Activated naive CD4-positive, alpha-beta T cell treated with anti-CD3 and anti-CD28 coated beads for 36 hours (primary cell): ENCODE measurements around the gene NCOA1. TPM values are rescaled to one million over a fixed set of nuclear protein-coding genes. Genes with fewer than 3 reads are reported as not detected.

Experiments
- CTCF ChIA-PET: fragments of 350-600 bp; sonication (Branson Sonifier 250); formaldehyde crosslinking; loops from one replicate; lab custom pipeline; 2021; ENCODE audit warnings: antibody characterized with exemption; lab: Charles Lee
- DNase-seq: peaks from one replicate; pipeline ENCODE4 v3.0.0-alpha.2; 2020
- H3K27ac Mint-ChIP-seq: one replicate; pipeline ENCODE4 v1.8.0; 2021; ENCODE audit warnings: mild to moderate bottlenecking, mixed read lengths
- H3K27me3 Mint-ChIP-seq: one replicate; pipeline ENCODE4 v1.8.0; 2021; ENCODE audit warnings: low read depth, mixed read lengths
- H3K36me3 Mint-ChIP-seq: one replicate; pipeline ENCODE4 v1.8.0; 2021; ENCODE audit warnings: low read depth, mixed read lengths
- H3K4me1 Mint-ChIP-seq: one replicate; pipeline ENCODE4 v1.8.0; 2021; ENCODE audit warnings: low read depth, mixed read lengths
- H3K4me3 Mint-ChIP-seq: one replicate; pipeline ENCODE4 v1.8.0; 2021; ENCODE audit warnings: mild to moderate bottlenecking, moderate library complexity, mixed read lengths
- H3K9me3 Mint-ChIP-seq: one replicate; pipeline ENCODE4 v1.8.0; 2021; ENCODE audit warnings: mixed read lengths
- intact Hi-C: fragments of 100-400 bp; cut with micrococcal nuclease; formaldehyde crosslinking; loops from one replicate; pipeline ENCODE4 v1.15.1; 2023
- total RNA-seq, 2 experiments: library from RNA; stranded (reverse); gene quantifications; one replicate each; pipeline ENCODE4 v1.2.3, GENCODE V29; 2021

NCOA1 gene
- 10 to 100 TPM; 14.0 to 15.4 TPM for total RNA-seq

GRCh38 chr2:24490690-24491541, at the start of gene NCOA1:
NCOA1 (plus strand) TSS chr2:24491254; CDS start chr2:24658678, 167,424 bp downstream.
- DNase-seq, result peak; percentile 95
- Mint-ChIP-seq H3K27me3 (no peaks in the 10 kb centered on the region), H3K27ac (peak within 1 kb of the TSS; percentile 95), H3K36me3 (no peaks in the 10 kb centered on the region), H3K4me1 (peaks cover 46% of the 10 kb centered on the region), H3K4me3 (peak within 1 kb of the TSS; percentile 89), H3K9me3 (no peaks in the 10 kb centered on the region)
- intact Hi-C loops, result loop anchor here (1.0 to 10.0 kb wide), 9 partner anchors 31 to 566 kb away; partner anchors contain the start of genes ATAD2B, CENPO, DNAJC27 and FKBP1B
- CTCF ChIA-PET, result interaction anchor here (0.6 to 1.9 kb wide), 4 partner anchors 16 to 337 kb away, joined by 3 to 5 read pairs (median 4); partner anchors contain the start of genes CENPO and PTRHD1

DNA sequence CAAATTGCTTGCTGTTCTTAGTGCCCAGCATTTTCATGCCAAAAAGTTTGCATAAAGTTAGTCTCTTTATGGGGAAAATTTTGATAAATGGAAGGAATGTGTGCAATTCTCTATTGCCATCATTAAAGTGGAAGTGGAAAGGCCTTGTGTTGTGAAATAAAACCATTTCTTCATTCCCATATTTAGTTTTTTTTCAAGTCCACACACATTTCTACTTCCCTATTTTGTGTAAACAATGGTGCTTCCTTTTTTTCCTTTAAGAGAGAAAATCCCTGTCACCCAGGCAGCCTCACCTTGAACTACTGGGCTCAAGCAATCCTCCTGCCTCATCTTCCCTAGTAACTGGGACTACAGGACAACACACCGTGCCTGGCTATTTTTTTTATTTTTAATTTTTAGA, 42.3 kb upstream of the NCOA1 start:
- DNase-seq, result no peak
- intact Hi-C loops, result no loop called here
- peaks cover 6% of the 10 kb centered on the region for H3K27me3 Mint-ChIP-seq
- no peak overlapping the region for H3K4me3 Mint-ChIP-seq
- H3K27ac Mint-ChIP-seq, result no peak overlapping the region
- no peaks in the 10 kb centered on the region for H3K36me3 Mint-ChIP-seq
- CTCF ChIA-PET, result no interaction called here
- H3K4me1 Mint-ChIP-seq, result peaks cover 2% of the 10 kb centered on the region
- peaks cover 8% of the 10 kb centered on the region for H3K9me3 Mint-ChIP-seq

GRCh38 chr2:24449344-24449743, 41.7 kb upstream of the NCOA1 start:
- H3K9me3 Mint-ChIP-seq, result peaks cover 8% of the 10 kb centered on the region
- no peaks in the 10 kb centered on the region for H3K36me3 Mint-ChIP-seq
- H3K4me3 Mint-ChIP-seq, result no peak overlapping the region
- intact Hi-C loops, result no loop called here
- DNase-seq, result no peak
- H3K4me1 Mint-ChIP-seq, result peaks cover 2% of the 10 kb centered on the region
- no peak overlapping the region for H3K27ac Mint-ChIP-seq
- H3K27me3 Mint-ChIP-seq, result peaks cover 6% of the 10 kb centered on the region
- CTCF ChIA-PET, result no interaction called here

GRCh38 chr2:24451805-24452501, 39.1 kb upstream of the NCOA1 start:
- peaks cover 8% of the 10 kb centered on the region for H3K9me3 Mint-ChIP-seq
- H3K27me3 Mint-ChIP-seq, result peaks cover 6% of the 10 kb centered on the region
- H3K4me1 Mint-ChIP-seq, result peaks cover 7% of the 10 kb centered on the region
- no peak overlapping the region for H3K27ac Mint-ChIP-seq
- intact Hi-C loops, result no loop called here
- CTCF ChIA-PET, result no interaction called here
- no peak for DNase-seq
- H3K36me3 Mint-ChIP-seq, result no peaks in the 10 kb centered on the region
- H3K4me3 Mint-ChIP-seq, result no peak overlapping the region

DNA sequence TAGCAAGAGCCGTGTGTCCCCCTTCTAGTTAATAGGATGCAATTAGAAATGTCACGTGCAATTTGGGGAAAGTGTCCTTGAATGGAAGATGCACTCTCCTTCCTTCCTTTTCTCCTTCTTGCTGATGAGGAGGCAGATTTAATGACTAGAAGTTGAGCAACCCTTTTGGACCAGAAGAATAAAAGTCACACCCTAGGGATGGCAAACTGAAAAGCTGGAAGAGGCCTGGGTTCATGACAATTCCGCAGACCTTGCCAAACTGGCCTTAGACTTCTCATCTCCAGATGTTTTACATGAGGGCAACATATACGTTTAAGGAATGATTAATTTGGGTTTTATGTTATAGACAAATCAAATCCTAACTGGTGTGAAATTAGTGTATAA, 38.6 kb upstream of the NCOA1 start:
- DNase-seq, result no peak
- CTCF ChIA-PET, result no interaction called here
- peaks cover 11% of the 10 kb centered on the region for H3K4me1 Mint-ChIP-seq
- intact Hi-C loops, result no loop called here
- peaks cover 8% of the 10 kb centered on the region for H3K9me3 Mint-ChIP-seq
- H3K4me3 Mint-ChIP-seq, result no peak overlapping the region
- H3K27me3 Mint-ChIP-seq, result peaks cover 6% of the 10 kb centered on the region
- no peaks in the 10 kb centered on the region for H3K36me3 Mint-ChIP-seq
- H3K27ac Mint-ChIP-seq, result no peak overlapping the region

DNA sequence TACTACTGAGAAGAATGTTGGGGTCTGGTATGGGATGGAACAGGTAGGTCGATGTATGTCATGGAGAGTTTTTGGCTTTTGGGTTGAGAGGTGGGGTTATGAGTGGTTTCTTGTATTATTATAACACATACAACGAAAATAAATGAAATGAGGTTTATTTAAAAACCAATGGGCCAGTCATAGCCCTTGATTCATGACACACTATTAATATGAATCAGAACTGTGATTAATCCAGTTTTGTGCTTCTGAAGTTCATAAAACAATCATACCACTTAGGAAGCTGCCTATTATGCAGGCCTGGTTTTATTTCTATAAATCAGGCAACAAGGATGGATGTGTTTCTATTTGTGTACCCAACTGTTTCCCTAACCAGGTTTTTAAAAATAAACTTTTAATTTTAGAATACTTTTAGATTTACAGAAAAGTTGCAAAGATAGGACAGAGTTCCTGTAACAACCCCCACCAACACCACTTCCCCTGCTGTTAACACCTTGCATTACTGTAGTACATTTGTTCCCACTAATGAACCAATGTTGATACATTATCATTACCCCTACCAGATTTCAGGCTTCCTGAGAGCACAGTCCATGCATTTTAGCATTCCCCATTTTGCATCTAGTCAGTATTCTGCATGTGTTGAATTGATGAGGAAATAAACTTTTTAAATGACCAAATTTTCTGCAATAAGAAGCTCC, 37.5 kb upstream of the NCOA1 start:
- no peak for DNase-seq
- H3K9me3 Mint-ChIP-seq, result peaks cover 7% of the 10 kb centered on the region
- peaks cover 4% of the 10 kb centered on the region for H3K27me3 Mint-ChIP-seq
- no peaks in the 10 kb centered on the region for H3K36me3 Mint-ChIP-seq
- no peak overlapping the region for H3K27ac Mint-ChIP-seq
- CTCF ChIA-PET, result interaction anchor here (0.7 kb wide), 1 partner anchor 362 kb away, joined by 3 read pairs; no protein-coding TSS in a partner anchor
- intact Hi-C loops, result no loop called here
- peaks cover 11% of the 10 kb centered on the region for H3K4me1 Mint-ChIP-seq
- no peak overlapping the region for H3K4me3 Mint-ChIP-seq

DNA sequence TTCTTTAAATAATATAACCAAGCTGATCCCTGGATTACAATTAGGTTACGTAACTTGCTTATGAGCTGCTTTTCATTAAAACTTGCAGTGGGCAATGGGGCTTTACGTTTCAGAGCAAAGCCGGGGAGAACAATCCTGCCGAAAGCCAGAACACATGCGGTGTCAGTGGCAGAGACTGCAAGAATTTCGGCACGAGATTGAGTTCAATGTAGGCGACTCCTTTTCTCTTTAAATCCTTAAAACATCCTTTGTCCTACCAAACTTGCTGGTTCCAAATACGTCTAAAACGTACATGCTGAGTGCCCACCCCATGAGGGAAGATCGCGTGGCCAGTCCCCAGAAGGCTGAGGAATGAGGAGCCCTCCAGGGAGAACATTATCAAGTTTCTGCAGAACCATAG, 36.8 kb upstream of the NCOA1 start:
- DNase-seq, result no peak

GRCh38 chr2:24456599-24457556, 34.2 kb upstream of the NCOA1 start:
- Mint-ChIP-seq H3K36me3 (no peaks in the 10 kb centered on the region), H3K4me3 (no peak overlapping the region), H3K27ac (no peak overlapping the region), H3K9me3 (no peaks in the 10 kb centered on the region), H3K4me1 (peaks cover 11% of the 10 kb centered on the region), H3K27me3 (no peaks in the 10 kb centered on the region)
- intact Hi-C loops, result no loop called here
- peak; percentile 35 for DNase-seq
- CTCF ChIA-PET, result interaction anchor here (0.6 to 1.0 kb wide), 2 partner anchors 9 to 371 kb away, joined by 3 read pairs; no protein-coding TSS in a partner anchor

More for the DNA sequence above, 36.8 kb upstream of the NCOA1 start:
- CTCF ChIA-PET, result interaction anchor here (0.7 to 1.0 kb wide), 2 partner anchors 44 to 362 kb away, joined by 3 read pairs; no protein-coding TSS in a partner anchor
- Mint-ChIP-seq H3K9me3 (peaks cover 6% of the 10 kb centered on the region), H3K27ac (no peak overlapping the region), H3K4me1 (peaks cover 11% of the 10 kb centered on the region), H3K4me3 (no peak overlapping the region), H3K36me3 (no peaks in the 10 kb centered on the region), H3K27me3 (peaks cover 3% of the 10 kb centered on the region)
- intact Hi-C loops, result no loop called here

- Mint-ChIP-seq H3K4me1 (peaks cover 11% of the 10 kb centered on the region), H3K9me3 (no peaks in the 10 kb centered on the region), H3K27ac (no peak overlapping the region)
Measured at GRCh38 chr2:24457696-24458386, 33.2 kb upstream of the NCOA1 start.

DNA sequence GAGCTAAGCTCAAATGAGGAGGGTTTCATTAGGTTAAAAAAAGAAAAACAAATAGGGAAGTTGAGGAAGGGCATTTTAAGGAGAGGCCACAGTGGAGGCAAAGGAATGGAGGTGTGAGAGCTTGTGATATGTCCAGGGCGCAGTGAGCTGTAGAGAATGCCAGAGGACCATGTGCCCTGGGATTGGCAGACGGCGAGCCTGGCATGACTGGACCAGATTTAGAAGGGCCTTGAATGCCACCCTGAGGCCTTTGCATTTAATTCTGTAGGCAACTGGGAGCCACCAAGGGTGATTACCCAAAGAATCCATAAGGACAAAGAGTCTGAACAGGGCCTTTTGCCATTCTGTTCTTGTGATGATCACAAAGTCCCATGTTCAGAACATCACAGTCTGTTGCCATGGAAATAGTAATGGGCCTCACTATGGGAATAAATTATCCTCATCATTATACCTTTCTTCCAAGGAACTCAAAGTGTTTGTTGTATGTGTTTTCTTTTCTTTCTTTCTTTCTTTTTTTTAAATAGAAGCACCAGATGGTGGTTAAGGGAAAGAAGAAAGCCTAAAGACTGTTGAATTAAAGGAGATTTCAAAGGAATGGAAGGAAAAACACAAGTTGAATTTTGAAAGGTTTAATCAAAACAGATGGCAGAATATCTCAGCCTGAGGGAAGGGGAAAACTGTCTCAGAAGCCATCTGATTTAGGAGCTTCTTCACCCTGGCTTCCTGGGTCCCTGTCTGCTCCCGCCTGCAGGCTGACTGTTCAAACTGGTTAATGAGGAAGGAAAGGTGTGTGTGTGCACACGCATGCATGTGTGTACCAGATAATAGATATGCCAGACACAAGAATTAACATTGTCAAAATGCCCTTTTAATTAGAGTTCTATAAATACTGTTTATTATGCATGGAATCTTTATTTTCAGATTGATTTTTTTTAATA, 31.6 kb upstream of the NCOA1 start:
- Mint-ChIP-seq H3K4me3 (no peak overlapping the region), H3K27me3 (no peaks in the 10 kb centered on the region), H3K36me3 (no peaks in the 10 kb centered on the region), H3K4me1 (peaks cover 10% of the 10 kb centered on the region), H3K9me3 (no peaks in the 10 kb centered on the region), H3K27ac (no peak overlapping the region)
- DNase-seq, result no peak
- intact Hi-C loops, result no loop called here
- CTCF ChIA-PET, result no interaction called here

More at GRCh38 chr2:24457696-24458386, 33.2 kb upstream of the NCOA1 start:
- no peak for DNase-seq
- H3K4me3 Mint-ChIP-seq, result no peak overlapping the region
- no peaks in the 10 kb centered on the region for H3K27me3 Mint-ChIP-seq
- CTCF ChIA-PET, result no interaction called here
- intact Hi-C loops, result no loop called here
- H3K36me3 Mint-ChIP-seq, result no peaks in the 10 kb centered on the region
